ENCODE data around the gene ABHD8.

The ABHD8 gene

GRCh38 chr19:17306285-17306714, 3.1 kb upstream of the ABHD8 start:
- peaks cover 40 to 45% of the 10 kb centered on the region in 2 donors for H3K4me1 ChIP-seq (ENCODE audit: control insufficient read depth in 2 of 2, insufficient read depth in 2 of 2, low read length in 2 of 2)
- H3K36me3 ChIP-seq (ENCODE audit: control insufficient read depth in 2 of 2, insufficient read depth in 2 of 2, low read length in 2 of 2) = no peaks in the 10 kb centered on the region
- H3K4me3 ChIP-seq (ENCODE audit: low read length in 2 of 2) = peak overlapping the region; percentile 89 to 90
- no peaks in the 10 kb centered on the region for H3K9me3 ChIP-seq (ENCODE audit: control insufficient read depth in 2 of 2, low read length in 2 of 2)
- H3K27me3 ChIP-seq (ENCODE audit: control insufficient read depth in 2 of 2, insufficient read depth in 2 of 2, low read length in 2 of 2) = no peaks in the 10 kb centered on the region
- peak overlapping the region; percentile 96 to 98 for H3K27ac ChIP-seq (ENCODE audit: low read depth in 2 of 2, low read length in 2 of 2)
- peak overlapping the region; percentile 79 to 94 for H3K9ac ChIP-seq (ENCODE audit: low read depth in 1 of 2, low read length in 2 of 2)

DNA sequence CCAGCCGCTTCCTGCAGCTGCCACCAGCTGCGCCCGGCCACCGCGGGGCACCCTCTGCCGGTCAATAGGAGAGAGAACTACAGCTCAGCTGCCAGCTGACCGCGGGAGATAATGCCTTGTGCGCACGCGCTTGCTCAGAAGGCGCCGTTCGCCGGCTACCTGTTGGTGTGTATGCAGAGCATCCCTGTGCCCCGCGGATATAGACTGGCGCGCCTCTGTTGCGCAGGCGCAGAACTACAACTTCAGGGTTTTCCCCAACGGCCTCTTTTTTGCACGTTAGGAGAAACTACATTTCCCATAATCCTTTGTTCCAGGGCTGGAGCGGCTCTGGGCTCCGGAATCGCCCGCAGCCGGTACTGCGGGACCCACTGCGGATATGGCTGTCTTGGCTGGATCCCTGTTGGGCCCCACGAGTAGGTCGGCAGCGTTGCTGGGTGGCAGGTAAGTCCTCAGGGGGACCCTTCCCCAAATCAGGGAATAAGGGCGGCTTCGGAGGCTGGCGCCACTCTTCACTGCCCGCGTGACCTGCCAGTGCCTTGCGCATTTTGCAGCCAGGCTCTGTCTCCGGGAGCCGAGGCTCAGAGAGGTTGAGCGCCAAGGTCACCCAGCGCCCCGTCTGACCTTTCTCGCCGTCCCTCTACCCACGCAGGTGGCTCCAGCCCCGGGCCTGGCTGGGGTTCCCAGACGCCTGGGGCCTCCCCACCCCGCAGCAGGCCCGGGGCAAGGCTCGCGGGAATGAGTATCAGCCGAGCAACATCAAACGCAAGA, 2.5 kb upstream of the ABHD8 start, which contains the start of gene MRPL34:
Gene MRPL34 (plus strand): TSS at position 356 of the 768 bp plus-strand sequence. CDS start 21 bp downstream, at position 377.
- H3K9me3 ChIP-seq (ENCODE audit: control insufficient read depth in 2 of 2, low read length in 2 of 2) = no peaks in the 10 kb centered on the region
- no peaks in the 10 kb centered on the region for H3K27me3 ChIP-seq (ENCODE audit: control insufficient read depth in 2 of 2, insufficient read depth in 2 of 2, low read length in 2 of 2)
- peaks cover 39 to 45% of the 10 kb centered on the region in 2 donors for H3K4me1 ChIP-seq (ENCODE audit: control insufficient read depth in 2 of 2, insufficient read depth in 2 of 2, low read length in 2 of 2)
- no peaks in the 10 kb centered on the region for H3K36me3 ChIP-seq (ENCODE audit: control insufficient read depth in 2 of 2, insufficient read depth in 2 of 2, low read length in 2 of 2)
- H3K4me3 ChIP-seq (ENCODE audit: low read length in 2 of 2) = peak within 1 kb of the TSS; percentile 89 to 90
- H3K27ac ChIP-seq (ENCODE audit: low read depth in 2 of 2, low read length in 2 of 2) = peak within 1 kb of the TSS; percentile 96 to 98
- peak within 1 kb of the TSS; percentile 79 to 94 for H3K9ac ChIP-seq (ENCODE audit: low read depth in 1 of 2, low read length in 2 of 2)

GRCh38 chr19:17305216-17305516, 1.9 kb upstream of the ABHD8 start:
- peaks cover 34 to 39% of the 10 kb centered on the region in 2 donors for H3K4me1 ChIP-seq (ENCODE audit: control insufficient read depth in 2 of 2, insufficient read depth in 2 of 2, low read length in 2 of 2)
- peak overlapping the region; percentile 96 to 98 for H3K27ac ChIP-seq (ENCODE audit: low read depth in 2 of 2, low read length in 2 of 2)
- H3K36me3 ChIP-seq (ENCODE audit: control insufficient read depth in 2 of 2, insufficient read depth in 2 of 2, low read length in 2 of 2) = no peaks in the 10 kb centered on the region
- peak overlapping the region; percentile 24 to 94 for H3K9ac ChIP-seq (ENCODE audit: low read depth in 1 of 2, low read length in 2 of 2)
- H3K27me3 ChIP-seq (ENCODE audit: control insufficient read depth in 2 of 2, insufficient read depth in 2 of 2, low read length in 2 of 2) = no peaks in the 10 kb centered on the region
- no peaks in the 10 kb centered on the region for H3K9me3 ChIP-seq (ENCODE audit: control insufficient read depth in 2 of 2, low read length in 2 of 2)
- H3K4me3 ChIP-seq (ENCODE audit: low read length in 2 of 2) = peak overlapping the region; percentile 89 to 90

DNA sequence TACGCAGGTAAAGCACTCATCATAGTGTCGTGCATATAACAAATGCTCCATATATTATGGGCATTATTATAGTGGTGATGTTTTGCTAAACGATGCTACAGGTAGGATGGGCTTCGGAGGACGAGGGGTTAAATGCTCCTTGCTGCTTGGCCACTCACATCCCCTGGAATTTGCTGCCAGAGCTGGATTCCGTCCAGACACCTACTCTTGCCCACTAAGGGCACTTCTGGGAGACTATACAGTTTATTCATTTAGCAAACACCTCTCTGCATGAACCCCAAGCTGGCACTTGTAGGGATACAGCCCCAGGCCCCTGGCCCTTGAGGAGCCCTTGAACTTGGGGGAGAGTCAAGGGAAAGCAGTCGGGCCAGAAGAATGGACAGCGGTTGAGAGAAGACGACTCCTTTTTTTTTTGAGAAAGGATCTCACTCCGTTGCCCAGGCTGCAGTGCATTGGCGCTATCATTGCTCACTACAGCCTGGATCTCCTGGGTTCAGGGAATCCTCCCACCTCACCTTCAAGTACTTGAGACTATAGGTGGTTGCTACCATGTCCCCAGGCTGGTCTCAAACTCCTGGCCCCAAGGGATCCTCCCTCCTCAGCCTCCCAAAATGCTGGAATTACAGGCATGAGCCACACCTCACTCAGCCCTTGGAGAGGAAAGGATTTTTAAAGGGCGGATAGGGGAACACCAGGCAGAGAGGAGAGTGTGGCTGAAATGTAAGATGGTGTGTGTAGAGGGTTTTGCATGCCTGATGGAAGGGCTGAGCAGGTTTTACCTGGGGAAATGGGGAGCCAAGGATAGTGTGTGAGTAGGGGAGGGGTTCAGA, 1.4 kb upstream of the ABHD8 start:
- H3K36me3 ChIP-seq (ENCODE audit: control insufficient read depth in 2 of 2, insufficient read depth in 2 of 2, low read length in 2 of 2) = no peaks in the 10 kb centered on the region
- peak overlapping the region; percentile 89 to 90 for H3K4me3 ChIP-seq (ENCODE audit: low read length in 2 of 2)
- H3K9me3 ChIP-seq (ENCODE audit: control insufficient read depth in 2 of 2, low read length in 2 of 2) = no peaks in the 10 kb centered on the region
- peaks cover 29 to 34% of the 10 kb centered on the region in 2 donors for H3K4me1 ChIP-seq (ENCODE audit: control insufficient read depth in 2 of 2, insufficient read depth in 2 of 2, low read length in 2 of 2)
- H3K27me3 ChIP-seq (ENCODE audit: control insufficient read depth in 2 of 2, insufficient read depth in 2 of 2, low read length in 2 of 2) = no peaks in the 10 kb centered on the region
- peak overlapping the region; percentile 96 to 98 for H3K27ac ChIP-seq (ENCODE audit: low read depth in 2 of 2, low read length in 2 of 2)
- peak overlapping the region; percentile 24 to 94 for H3K9ac ChIP-seq (ENCODE audit: low read depth in 1 of 2, low read length in 2 of 2)

GRCh38 chr19:17303940-17304267, 679 bp upstream of the ABHD8 start:
- Histone ChIP-seq H3K4me3 (ENCODE audit: low read length in 2 of 2) (no peak overlapping the region), H3K9me3 (ENCODE audit: control insufficient read depth in 2 of 2, low read length in 2 of 2) (no peaks in the 10 kb centered on the region), H3K27me3 (ENCODE audit: control insufficient read depth in 2 of 2, insufficient read depth in 2 of 2, low read length in 2 of 2) (no peaks in the 10 kb centered on the region), H3K36me3 (ENCODE audit: control insufficient read depth in 2 of 2, insufficient read depth in 2 of 2, low read length in 2 of 2) (no peaks in the 10 kb centered on the region), H3K27ac (ENCODE audit: low read depth in 2 of 2, low read length in 2 of 2) (no peak overlapping the region), H3K9ac (ENCODE audit: low read depth in 1 of 2, low read length in 2 of 2) (no peak overlapping the region), H3K4me1 (ENCODE audit: control insufficient read depth in 2 of 2, insufficient read depth in 2 of 2, low read length in 2 of 2) (peaks cover 29 to 34% of the 10 kb centered on the region in 2 donors)

DNA sequence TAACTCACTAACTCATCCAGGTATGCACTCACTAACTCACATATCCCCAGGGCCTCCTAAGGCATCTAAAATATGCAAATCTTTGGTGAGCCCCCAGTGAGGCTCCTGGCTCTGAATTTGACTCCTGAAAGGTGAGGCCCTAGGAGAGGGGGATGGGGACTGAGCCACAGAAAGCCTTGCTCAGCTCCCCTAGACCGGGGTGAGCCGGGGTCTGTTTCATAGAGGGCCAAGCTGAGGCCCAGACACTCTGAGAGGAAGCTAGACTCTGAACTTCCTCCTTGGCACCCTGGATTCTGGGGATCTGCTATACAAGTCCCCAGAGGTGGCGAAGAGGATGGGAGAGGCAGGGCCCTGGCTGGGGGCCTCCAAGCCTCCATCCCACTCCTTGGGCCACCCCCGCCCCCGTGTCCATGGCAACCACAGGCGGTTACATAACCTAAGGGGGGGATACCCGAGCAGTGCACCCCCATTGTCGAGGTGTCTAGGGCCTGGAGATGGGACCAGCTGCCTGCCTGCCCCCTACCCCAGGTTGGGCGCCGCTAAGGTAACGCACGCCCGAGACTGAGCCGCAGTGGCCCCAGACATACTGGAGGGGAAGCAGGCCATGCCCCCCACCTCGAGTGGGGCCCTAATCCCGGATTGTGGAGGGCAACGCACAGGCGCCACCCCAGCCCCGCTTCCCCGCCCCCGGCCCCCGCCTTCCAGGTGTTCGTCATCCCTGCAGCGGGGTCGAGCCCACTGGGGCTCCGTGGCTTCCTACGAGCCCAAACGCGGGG, 646 bp downstream of the ABHD8 start:
- Histone ChIP-seq H3K27ac (ENCODE audit: low read depth in 2 of 2, low read length in 2 of 2) (peak overlapping the region; percentile 18 to 48), H3K9ac (ENCODE audit: low read depth in 1 of 2, low read length in 2 of 2) (peak overlapping the region; percentile 52 to 72), H3K36me3 (ENCODE audit: control insufficient read depth in 2 of 2, insufficient read depth in 2 of 2, low read length in 2 of 2) (peaks cover 0 to 3% of the 10 kb centered on the region in 2 donors), H3K27me3 (ENCODE audit: control insufficient read depth in 2 of 2, insufficient read depth in 2 of 2, low read length in 2 of 2) (no peaks in the 10 kb centered on the region), H3K9me3 (ENCODE audit: control insufficient read depth in 2 of 2, low read length in 2 of 2) (no peaks in the 10 kb centered on the region), H3K4me1 (ENCODE audit: control insufficient read depth in 2 of 2, insufficient read depth in 2 of 2, low read length in 2 of 2) (peaks cover 28 to 31% of the 10 kb centered on the region in 2 donors), H3K4me3 (ENCODE audit: low read length in 2 of 2) (peak overlapping the region; percentile 65 to 67)

DNA sequence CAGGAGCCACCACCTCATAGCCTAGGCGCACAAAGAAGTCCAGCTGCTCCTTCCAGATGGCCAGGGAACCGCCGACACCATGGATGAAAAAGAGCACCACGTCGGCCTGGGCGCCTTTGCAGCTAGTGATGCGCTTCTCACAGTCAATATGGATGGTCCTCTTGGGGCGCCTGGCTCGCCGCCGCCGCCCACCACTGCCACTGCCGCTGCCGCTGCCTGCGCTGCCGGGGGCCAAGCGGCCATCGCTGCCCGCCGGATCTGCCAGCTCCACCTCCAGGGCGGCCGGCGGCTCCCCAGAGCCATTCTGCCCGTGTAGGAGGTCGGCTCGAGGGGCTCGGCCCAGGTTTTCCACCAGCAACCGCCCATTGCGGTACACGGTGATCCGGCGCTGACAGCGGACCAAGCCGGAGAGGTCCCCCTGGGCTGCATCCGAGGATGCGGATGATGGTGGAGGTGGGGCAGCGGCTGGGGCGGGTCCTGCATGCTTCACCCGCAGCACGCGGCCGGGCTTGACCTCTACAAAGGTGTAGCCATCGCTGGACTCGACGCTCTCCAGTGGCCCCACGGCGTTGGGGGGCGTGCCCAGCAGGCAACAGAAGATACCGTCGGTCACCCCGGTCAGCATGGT, 2.1 kb downstream of the ABHD8 start:
- H3K4me3 ChIP-seq (ENCODE audit: low read length in 2 of 2) = no peak overlapping the region
- H3K4me1 ChIP-seq (ENCODE audit: control insufficient read depth in 2 of 2, insufficient read depth in 2 of 2, low read length in 2 of 2) = peaks cover 20 to 25% of the 10 kb centered on the region in 2 donors
- H3K9me3 ChIP-seq (ENCODE audit: control insufficient read depth in 2 of 2, low read length in 2 of 2) = no peaks in the 10 kb centered on the region

GRCh38 chr19:17296976-17297375, 6.2 kb downstream of the ABHD8 start:
- Histone ChIP-seq H3K27ac (ENCODE audit: low read depth in 2 of 2, low read length in 2 of 2) (no peak overlapping the region), H3K36me3 (ENCODE audit: control insufficient read depth in 2 of 2, insufficient read depth in 2 of 2, low read length in 2 of 2) (peaks cover 0 to 3% of the 10 kb centered on the region in 2 donors), H3K9ac (ENCODE audit: low read depth in 1 of 2, low read length in 2 of 2) (no peak overlapping the region), H3K4me1 (ENCODE audit: control insufficient read depth in 2 of 2, insufficient read depth in 2 of 2, low read length in 2 of 2) (peaks cover 2 to 4% of the 10 kb centered on the region in 2 donors), H3K9me3 (ENCODE audit: control insufficient read depth in 2 of 2, low read length in 2 of 2) (no peaks in the 10 kb centered on the region), H3K27me3 (ENCODE audit: control insufficient read depth in 2 of 2, insufficient read depth in 2 of 2, low read length in 2 of 2) (no peaks in the 10 kb centered on the region), H3K4me3 (ENCODE audit: low read length in 2 of 2) (no peak overlapping the region)

More for the DNA sequence above, 2.1 kb downstream of the ABHD8 start:
- Histone ChIP-seq H3K36me3 (ENCODE audit: control insufficient read depth in 2 of 2, insufficient read depth in 2 of 2, low read length in 2 of 2) (peaks cover 0 to 3% of the 10 kb centered on the region in 2 donors), H3K27ac (ENCODE audit: low read depth in 2 of 2, low read length in 2 of 2) (no peak overlapping the region), H3K27me3 (ENCODE audit: control insufficient read depth in 2 of 2, insufficient read depth in 2 of 2, low read length in 2 of 2) (no peaks in the 10 kb centered on the region), H3K9ac (ENCODE audit: low read depth in 1 of 2, low read length in 2 of 2) (no peak overlapping the region)

- Histone ChIP-seq H3K27ac (ENCODE audit: low read depth in 2 of 2, low read length in 2 of 2) (no peak overlapping the region), H3K4me1 (ENCODE audit: control insufficient read depth in 2 of 2, insufficient read depth in 2 of 2, low read length in 2 of 2) (peaks cover 4% of the 10 kb centered on the region in 2 donors), H3K27me3 (ENCODE audit: control insufficient read depth in 2 of 2, insufficient read depth in 2 of 2, low read length in 2 of 2) (no peaks in the 10 kb centered on the region), H3K9me3 (ENCODE audit: control insufficient read depth in 2 of 2, low read length in 2 of 2) (no peaks in the 10 kb centered on the region), H3K9ac (ENCODE audit: low read depth in 1 of 2, low read length in 2 of 2) (no peak overlapping the region), H3K4me3 (ENCODE audit: low read length in 2 of 2) (no peak overlapping the region), H3K36me3 (ENCODE audit: control insufficient read depth in 2 of 2, insufficient read depth in 2 of 2, low read length in 2 of 2) (peaks cover 0 to 3% of the 10 kb centered on the region in 2 donors)
These were observed 7.0 kb downstream of the ABHD8 start for GRCh38 chr19:17296273-17296672.
